ENCODE measurements around the gene LASP1NB.
"Not testable (repeated sequence)": the region's sequence is repeated elsewhere in the genome, so short reads cannot be mapped to it uniquely, and the experiment has no call there.

DNA sequence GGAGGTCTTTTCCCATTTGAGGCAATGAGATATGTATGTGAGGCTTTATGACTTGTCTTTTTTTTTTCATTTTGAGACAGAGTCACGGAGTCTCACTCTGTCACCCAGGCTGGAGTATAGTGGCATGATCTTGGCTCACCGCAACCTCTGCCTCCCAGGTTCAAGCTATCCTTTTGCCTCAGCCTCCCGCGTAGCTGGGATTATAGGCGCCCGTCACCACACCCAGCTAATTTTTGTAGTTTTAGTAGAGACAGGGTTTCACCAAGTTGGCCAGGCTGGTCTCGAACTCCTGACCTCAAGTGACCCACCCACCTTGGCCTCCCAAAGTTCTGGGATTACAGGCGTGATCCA is 13.7 kb upstream of the LASP1NB start:
- TF ChIP-seq EZH2 (IDR thresholded peaks at IDR 0.05; ENCODE audit: low read depth) = not testable (repeated sequence)
- TF ChIP-seq, protein P1, sequence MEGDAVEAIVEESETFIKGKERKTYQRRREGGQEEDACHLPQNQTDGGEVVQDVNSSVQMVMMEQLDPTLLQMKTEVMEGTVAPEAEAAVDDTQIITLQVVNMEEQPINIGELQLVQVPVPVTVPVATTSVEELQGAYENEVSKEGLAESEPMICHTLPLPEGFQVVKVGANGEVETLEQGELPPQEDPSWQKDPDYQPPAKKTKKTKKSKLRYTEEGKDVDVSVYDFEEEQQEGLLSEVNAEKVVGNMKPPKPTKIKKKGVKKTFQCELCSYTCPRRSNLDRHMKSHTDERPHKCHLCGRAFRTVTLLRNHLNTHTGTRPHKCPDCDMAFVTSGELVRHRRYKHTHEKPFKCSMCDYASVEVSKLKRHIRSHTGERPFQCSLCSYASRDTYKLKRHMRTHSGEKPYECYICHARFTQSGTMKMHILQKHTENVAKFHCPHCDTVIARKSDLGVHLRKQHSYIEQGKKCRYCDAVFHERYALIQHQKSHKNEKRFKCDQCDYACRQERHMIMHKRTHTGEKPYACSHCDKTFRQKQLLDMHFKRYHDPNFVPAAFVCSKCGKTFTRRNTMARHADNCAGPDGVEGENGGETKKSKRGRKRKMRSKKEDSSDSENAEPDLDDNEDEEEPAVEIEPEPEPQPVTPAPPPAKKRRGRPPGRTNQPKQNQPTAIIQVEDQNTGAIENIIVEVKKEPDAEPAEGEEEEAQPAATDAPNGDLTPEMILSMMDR (conservative IDR thresholded peaks at IDR 0.05) = not testable (repeated sequence)

Data from PC-9 (cell line).